Fibroblast of the aortic adventitia (primary cell): Measurements from ENCODE around the gene CYSTM1. TPM values are rescaled to one million over a fixed set of nuclear protein-coding genes. Genes with fewer than 3 reads are reported as not detected.

ENCODE experiments used
- DNase-seq: peaks from one replicate; pipeline ENCODE4 v3.0.0-alpha.2; 2010; ENCODE audit warnings: low read depth
- H3K4me3 ChIP-seq: 2 replicates; pipeline ENCODE4 v1.5.1; 2011; ENCODE audit warnings: low read depth, mild to moderate bottlenecking, control low read depth, low read length, moderate library complexity
- CTCF ChIP-seq: IDR thresholded peaks from 2 replicates; pipeline ENCODE4 v1.5.1; 2011; ENCODE audit warnings: mild to moderate bottlenecking, low read length, control low read depth, inconsistent platforms; ENCODE audit not compliant: insufficient read depth
- total RNA-seq: library from RNA; depleted of rRNA; stranded (reverse); fragments of >200 nt; gene quantifications from 2 replicates; pipeline ENCODE4 v1.2.3, GENCODE V29; 2012; ENCODE audit warnings: low replicate concordance

CYSTM1 gene
- total RNA-seq, 1 donor, result 43.4 TPM

GRCh38 chr5:140292212-140293036, 117.4 kb downstream of the CYSTM1 start:
- TF ChIP-seq CTCF, result no peak
- peak; percentile 49 for DNase-seq
- H3K4me3 ChIP-seq, result no peak overlapping the region

Other genes starting within 250 kb of the CYSTM1 start
- gene NRG2, start 131.9 kb upstream of the CYSTM1 start, total RNA-seq, result 0.36 TPM in 1 of 2 replicates, not detected in the other
- gene PURA, start 61.1 kb upstream of the CYSTM1 start, total RNA-seq, result 30.4 and 33.8 TPM in 2 replicates
- 7.8 and 13.7 TPM in 2 replicates for gene IGIP, start 49.3 kb upstream of the CYSTM1 start, total RNA-seq
- gene PFDN1, start 127.9 kb downstream of the CYSTM1 start, total RNA-seq, result 31.2 and 60.2 TPM in 2 replicates
- 0.41 and 0.90 TPM in 2 replicates for gene HBEGF, start 171.4 kb downstream of the CYSTM1 start, total RNA-seq
- gene SLC4A9, start 185.0 kb downstream of the CYSTM1 start, total RNA-seq, result not detected in 2 replicates
- gene ANKHD1, start 226.6 kb downstream of the CYSTM1 start, total RNA-seq, result 71.1 and 145 TPM in 2 replicates